Measurements from ENCODE around the gene GABBR1.

GRCh38 chr6:29576056-29576455 lies 56.9 kb downstream of the GABBR1 start:
- no peak for TF ChIP-seq POLR2A (IDR thresholded peaks at IDR 0.05; ENCODE audit: low read depth, low read length)
- TF ChIP-seq TAF1 (IDR thresholded peaks at IDR 0.05; ENCODE audit: borderline replicate concordance, low read depth, low read length) = no peak

Data from GM12892 (cell line).